HEK293 (cell line): ENCODE measurements around the gene CHRDL1.

Source experiments
- CTCF ChIA-PET: fragments of 350-600 bp; formaldehyde crosslinking; extraction: SDS; loops from one replicate; lab custom pipeline; 2021; ENCODE audit warnings: antibody characterized with exemption; lab: Yijun Ruan, JAX
- POLR2A ChIA-PET: fragments of 300-600 bp; formaldehyde crosslinking; extraction: SDS; loops from one replicate; lab custom pipeline; 2020; ENCODE audit warnings: antibody characterized with exemption, inconsistent platforms; lab: Yijun Ruan, JAX
- H3K27ac ChIP-seq: fragments of 200-500 bp; sonication (Bioruptor generic); 2 replicates; pipeline ENCODE4 v1.5.1; 2014; ENCODE audit warnings: low read depth, low read length, control low read depth, inconsistent platforms; ENCODE audit errors: extremely low read depth
- H3K36me3 ChIP-seq, 2 experiments: fragments of 200-500 bp in 1 of 2; sonication (Bioruptor generic) in 1 of 2; 1 replicate in 1 of 2; 2 replicates in 1 of 2; pipeline ENCODE4 v1.5.1; 2014 to 2017; ENCODE audit warnings: inconsistent platforms in 2 of 2, low read length in 2 of 2; ENCODE audit not compliant: control insufficient read depth in 2 of 2, insufficient read depth in 1 of 2
- H3K4me1 ChIP-seq: fragments of 200-500 bp; sonication (Bioruptor generic); 2 replicates; pipeline ENCODE4 v1.5.1; 2014; ENCODE audit warnings: mild to moderate bottlenecking, low read length, inconsistent platforms; ENCODE audit not compliant: control insufficient read depth, insufficient read depth
- H3K4me3 ChIP-seq: 2 replicates; pipeline ENCODE4 v1.5.1; 2011; ENCODE audit warnings: low read depth, mild to moderate bottlenecking, control low read depth, low read length, moderate library complexity
- H3K9me3 ChIP-seq: fragments of 200-500 bp; sonication (Bioruptor generic); 2 replicates; pipeline ENCODE4 v1.5.1; 2014; ENCODE audit warnings: low read depth, low read length, inconsistent platforms; ENCODE audit not compliant: control insufficient read depth, insufficient read depth
- BCL11A ChIP-seq: fragments of 450-650 bp; formaldehyde crosslinking; IDR thresholded peaks from 2 replicates; pipeline ENCODE4 v1.5.1; 2016; ENCODE audit warnings: low read depth, missing biosample characterization, missing genetic modification characterization
- GFI1B ChIP-seq: fragments of 450-650 bp; formaldehyde crosslinking; IDR thresholded peaks from 2 replicates; pipeline ENCODE4 v1.5.1; 2016; ENCODE audit warnings: missing biosample characterization, missing genetic modification characterization
- REST ChIP-seq: fragments of 450-650 bp; formaldehyde crosslinking; IDR thresholded peaks from 2 replicates; pipeline ENCODE4 v1.5.1; 2016; ENCODE audit warnings: missing biosample characterization, missing genetic modification characterization
- ZNF138 ChIP-seq: fragments of 450-650 bp; formaldehyde crosslinking; IDR thresholded peaks from 2 replicates; pipeline ENCODE4 v1.5.1; 2016; ENCODE audit warnings: missing biosample characterization, missing genetic modification characterization, borderline replicate concordance
- ZNF148 ChIP-seq: fragments of 450-650 bp; formaldehyde crosslinking; IDR thresholded peaks from 2 replicates; pipeline ENCODE4 v1.5.0; 2017; ENCODE audit warnings: missing biosample characterization, missing genetic modification characterization, borderline replicate concordance
- ZNF214 ChIP-seq: fragments of 450-650 bp; formaldehyde crosslinking; IDR thresholded peaks from 2 replicates; pipeline ENCODE4 v1.5.1; 2017; ENCODE audit warnings: missing biosample characterization, mild to moderate bottlenecking, missing genetic modification characterization, borderline replicate concordance
- ZNF449 ChIP-seq: fragments of 450-650 bp; formaldehyde crosslinking; IDR thresholded peaks from 2 replicates; pipeline ENCODE4 v1.5.1; 2017; ENCODE audit warnings: missing biosample characterization, mild to moderate bottlenecking, missing genetic modification characterization, moderate library complexity
- ZNF518A ChIP-seq: fragments of 450-650 bp; formaldehyde crosslinking; conservative IDR thresholded peaks from 2 replicates; pipeline ENCODE4 v1.5.1; 2016; ENCODE audit warnings: low read depth, missing biosample characterization, missing genetic modification characterization
- ZNF544 ChIP-seq: fragments of 450-650 bp; formaldehyde crosslinking; IDR thresholded peaks from 2 replicates; pipeline ENCODE4 v1.5.0; 2017; ENCODE audit warnings: missing biosample characterization, missing genetic modification characterization
- ZNF626 ChIP-seq: fragments of 450-650 bp; sonication (Bioruptor Pico); formaldehyde crosslinking; IDR thresholded peaks from 2 replicates; pipeline ENCODE4 v1.5.1; 2018; ENCODE audit warnings: missing biosample characterization, missing genetic modification characterization, inconsistent platforms
- ZNF670 ChIP-seq: fragments of 450-650 bp; formaldehyde crosslinking; IDR thresholded peaks from 2 replicates; pipeline ENCODE4 v1.5.1; 2016; ENCODE audit warnings: missing biosample characterization, missing genetic modification characterization, low read depth
- ZNF76 ChIP-seq: fragments of 450-650 bp; formaldehyde crosslinking; IDR thresholded peaks from 2 replicates; pipeline ENCODE4; 2016; ENCODE audit warnings: low read depth, missing biosample characterization, missing genetic modification characterization, borderline replicate concordance
- ZNF792 ChIP-seq: fragments of 450-650 bp; formaldehyde crosslinking; IDR thresholded peaks from 2 replicates; pipeline ENCODE4 v1.5.1; 2016; ENCODE audit warnings: missing biosample characterization, missing genetic modification characterization

Gene CHRDL1

GRCh38 chrX:110759785-110760184, 35.8 kb downstream of the CHRDL1 start (continued):
- TF ChIP-seq REST (no peak), ZNF792 (tag by site-specific recombination) (no peak), ZNF518A (no peak)

- H3K4me1 ChIP-seq: no peaks in the 10 kb centered on the region
- TF ChIP-seq ZNF76 (no peak), ZNF449 (tag by site-specific recombination) (no peak), ZNF214 (tag by site-specific recombination) (no peak), BCL11A (tag by site-specific recombination) (no peak)
- TF ChIP-seq, all 188 proteins: peak for 0
- ChIA-PET CTCF (no interaction called here), POLR2A (no interaction called here)
- H3K27ac ChIP-seq: no peak overlapping the region
- no peaks in the 10 kb centered on the region; the same call in 1 of the 2 replicates for H3K9me3 ChIP-seq
- H3K36me3 ChIP-seq: no peaks in the 10 kb centered on the region
- H3K4me3 ChIP-seq: no peak overlapping the region
These were observed 36.7 kb downstream of the CHRDL1 start for GRCh38 chrX:110758781-110759422.

- H3K27ac ChIP-seq: no peak overlapping the region
- H3K4me1 ChIP-seq: no peaks in the 10 kb centered on the region
- POLR2A ChIA-PET: no interaction called here
- H3K4me3 ChIP-seq: no peak overlapping the region
- H3K36me3 ChIP-seq: no peaks in the 10 kb centered on the region
- CTCF ChIA-PET: no interaction called here
- H3K9me3 ChIP-seq: no peaks in the 10 kb centered on the region; the same call in 1 of the 2 replicates
- no peak for TF ChIP-seq GFI1B
- TF ChIP-seq ZNF544 (tag by site-specific recombination): no peak
- TF ChIP-seq ZNF76: no peak
- TF ChIP-seq ZNF148 (tag by site-specific recombination): no peak
- no peak for TF ChIP-seq ZNF138 (tag by site-specific recombination)
- TF ChIP-seq ZNF626: no peak
- TF ChIP-seq ZNF670: no peak
- TF ChIP-seq ZNF518A: no peak
These were observed 40.0 kb downstream of the CHRDL1 start for GRCh38 chrX:110755611-110756010.
